ENCODE results near the gene BTRC.
"Not testable (repeated sequence)": the region's sequence is repeated elsewhere in the genome, so short reads cannot be mapped to it uniquely, and the experiment has no call there.

BTRC gene

GRCh38 chr10:101385866-101386658, 32.1 kb downstream of the BTRC start:
- FAIRE-seq (peak; percentile 66), DNase-seq (ENCODE audit: insufficient read length, low spot score) (no peak)
- no peak for TF ChIP-seq POLR2A (IDR thresholded peaks at IDR 0.05; ENCODE audit: low read depth, low read length)

- FAIRE-seq (no peak), DNase-seq (ENCODE audit: insufficient read length, low spot score) (no peak)
- no peak for TF ChIP-seq POLR2A (IDR thresholded peaks at IDR 0.05; ENCODE audit: low read depth, low read length)
Measured at GRCh38 chr10:101386659-101387259, 32.8 kb downstream of the BTRC start.

- no peak for TF ChIP-seq POLR2A (IDR thresholded peaks at IDR 0.05; ENCODE audit: low read depth, low read length)
- FAIRE-seq (no peak), DNase-seq (ENCODE audit: insufficient read length, low spot score) (no peak)
Measured at GRCh38 chr10:101388676-101389276, 34.8 kb downstream of the BTRC start.

- DNase-seq (ENCODE audit: insufficient read length, low spot score); FAIRE-seq: not testable (repeated sequence)
Measured at GRCh38 chr10:101389532-101389931, 35.6 kb downstream of the BTRC start.

GRCh38 chr10:101389986-101390531, 36.1 kb downstream of the BTRC start:
- TF ChIP-seq POLR2A (IDR thresholded peaks at IDR 0.05; ENCODE audit: low read depth, low read length) = no peak
- FAIRE-seq = no peak
- DNase-seq (ENCODE audit: insufficient read length, low spot score) = no peak

- no peak for FAIRE-seq
- TF ChIP-seq POLR2A (IDR thresholded peaks at IDR 0.05; ENCODE audit: low read depth, low read length) = no peak
- DNase-seq (ENCODE audit: insufficient read length, low spot score) = no peak
Measured at GRCh38 chr10:101393378-101393777, 39.4 kb downstream of the BTRC start.

GRCh38 chr10:101394524-101395133, 40.7 kb downstream of the BTRC start:
- FAIRE-seq = peak; percentile 57
- DNase-seq (ENCODE audit: insufficient read length, low spot score) = no peak

GRCh38 chr10:101397140-101397539, 43.2 kb downstream of the BTRC start:
- TF ChIP-seq POLR2A (IDR thresholded peaks at IDR 0.05; ENCODE audit: low read depth, low read length) = no peak
- DNase-seq (ENCODE audit: insufficient read length, low spot score) (peak; percentile 7), FAIRE-seq (no peak)

More at GRCh38 chr10:101394524-101395133, 40.7 kb downstream of the BTRC start:
- TF ChIP-seq POLR2A (IDR thresholded peaks at IDR 0.05; ENCODE audit: low read depth, low read length) = no peak

- FAIRE-seq = peak; percentile 48
- no peak for DNase-seq (ENCODE audit: insufficient read length, low spot score)
- TF ChIP-seq POLR2A (IDR thresholded peaks at IDR 0.05; ENCODE audit: low read depth, low read length) = no peak
Measured at GRCh38 chr10:101400585-101400984, 46.6 kb downstream of the BTRC start.

GRCh38 chr10:101402711-101403110, 48.7 kb downstream of the BTRC start:
- no peak for DNase-seq (ENCODE audit: insufficient read length, low spot score)
- no peak for TF ChIP-seq POLR2A (IDR thresholded peaks at IDR 0.05; ENCODE audit: low read depth, low read length)
- FAIRE-seq = no peak

- DNase-seq (ENCODE audit: insufficient read length, low spot score) (no peak), FAIRE-seq (no peak)
Measured at GRCh38 chr10:101403161-101403560, 49.2 kb downstream of the BTRC start.

GRCh38 chr10:101405001-101405400, 51.0 kb downstream of the BTRC start:
- TF ChIP-seq POLR2A (IDR thresholded peaks at IDR 0.05; ENCODE audit: low read depth, low read length) = no peak
- DNase-seq (ENCODE audit: insufficient read length, low spot score) (no peak), FAIRE-seq (no peak)

More at GRCh38 chr10:101403161-101403560, 49.2 kb downstream of the BTRC start:
- TF ChIP-seq POLR2A (IDR thresholded peaks at IDR 0.05; ENCODE audit: low read depth, low read length) = no peak

- no peak for DNase-seq (ENCODE audit: insufficient read length, low spot score)
- no peak for TF ChIP-seq POLR2A (IDR thresholded peaks at IDR 0.05; ENCODE audit: low read depth, low read length)
- no peak for FAIRE-seq
Measured at GRCh38 chr10:101411598-101411997, 57.6 kb downstream of the BTRC start.

GRCh38 chr10:101414034-101414433, 60.1 kb downstream of the BTRC start:
- DNase-seq (ENCODE audit: insufficient read length, low spot score) (no peak), FAIRE-seq (no peak)
- TF ChIP-seq POLR2A (IDR thresholded peaks at IDR 0.05; ENCODE audit: low read depth, low read length) = no peak

All from H54 (cell line).